Heart left ventricle (tissue), 16 donors: ENCODE data around the gene CACTIN. TPM values are rescaled to one million over a fixed set of nuclear protein-coding genes. Genes with fewer than 3 reads are reported as not detected.
A peak's percentile ranks its signal among the peaks of the same experiment; 100 is the strongest.

Experiments
- ATAC-seq, 4 donors: fragments of 200-7000 bp; cut with Tn5 transposase; one replicate each; pipeline ENCODE4 v1.9.1; 2020 to 2022; ENCODE audit warnings: moderate library complexity in 4 of 4, mild to moderate bottlenecking in 3 of 4, moderate number of reproducible peaks in 1 of 4
- DNase-seq, 5 donors: peaks; one replicate each; pipeline ENCODE4 v3.0.0-alpha.2; 2020
- H3K27ac ChIP-seq, 12 donors: fragments of 200-600 bp; sonication (generic) in 4 of 12; one replicate each; pipeline versions ENCODE4 v1.5.0 to v1.8.0; 2016 to 2022; ENCODE audit warnings: mild to moderate bottlenecking in 2 of 12
- H3K27me3 ChIP-seq, 9 donors: fragments of 200-600 bp; sonication (generic) in 2 of 9; one replicate each; pipeline versions ENCODE4 v1.5.1 to v1.8.0; 2016 to 2022; ENCODE audit warnings: mild to moderate bottlenecking in 3 of 9
- H3K36me3 ChIP-seq, 9 donors: fragments of 200-600 bp; sonication (generic) in 2 of 9; one replicate each; pipeline versions ENCODE4 v1.5.0 to v1.8.0; 2018 to 2022; ENCODE audit warnings: mild to moderate bottlenecking in 2 of 9
- H3K4me1 ChIP-seq, 12 donors: fragments of 200-600 bp; sonication (generic) in 4 of 12; one replicate each; pipeline versions ENCODE4 v1.5.0 to v1.8.0; 2016 to 2022; ENCODE audit warnings: mild to moderate bottlenecking in 3 of 12
- H3K4me3 ChIP-seq, 12 donors: fragments of 200-600 bp; sonication (generic) in 4 of 12; one replicate each; pipeline versions ENCODE4 v1.5.0 to v1.8.0; 2017 to 2022; ENCODE audit warnings: mild to moderate bottlenecking in 9 of 12, moderate library complexity in 4 of 12
- H3K9me3 ChIP-seq, 12 donors: fragments of 200-600 bp; sonication (generic) in 4 of 12; one replicate each; pipeline versions ENCODE4 v1.5.0 to v1.8.0; 2016 to 2022; ENCODE audit warnings: mild to moderate bottlenecking in 1 of 12
- POLR2A ChIP-seq, 2 donors: fragments of 450-650 bp; IDR thresholded peaks; one replicate each; pipeline ENCODE4 v1.6.1; 2017; ENCODE audit warnings: antibody characterized with exemption in 2 of 2, mild to moderate bottlenecking in 2 of 2, moderate library complexity in 2 of 2
- WGBS, 4 donors: extraction: QIAGEN DNeasy Blood & Tissue Kit in 2 of 4; methylation state at CpG; one replicate each; pipeline versions ENCODE4 v1.1.5 to v1.1.7; 2013 to 2018; 5-methylcytosine and 5-hydroxymethylcytosine counted together
- intact Hi-C, 10 donors: fragments of 100-400 bp; cut with DNase I; formaldehyde crosslinking; loops; one replicate each; pipeline versions ENCODE4 v1.11.1 to v1.14.2; 2022
- polyA plus RNA-seq, 2 donors: library from polyadenylated mRNA; stranded (reverse); fragments of 200-250 nt; gene quantifications; one replicate each; pipeline ENCODE4 v1.2.3, GENCODE V29; 2013
- total RNA-seq, 9 donors: library from RNA; depleted of rRNA in 2 of 9; stranded (reverse); fragments of >200 nt in 2 of 9; fragmentation: NEBNext Ultra II Directional in 3 of 9; extraction: Animal tissue kit (Norgen Biotek cat#: 25700) in 3 of 9; gene quantifications; one replicate each; pipeline versions ENCODE4 v1.1.0 to v1.2.4, GENCODE V29; 2016 to 2023
- TF ChIP-seq, protein P1 (sequence below), 12 donors: fragments of 200-600 bp; sonication (generic) in 4 of 12; IDR thresholded peaks; one replicate each; pipeline versions ENCODE4 v1.5.0 to v1.8.0; 2018 to 2022; ENCODE audit warnings: antibody characterized with exemption in 12 of 12, mild to moderate bottlenecking in 5 of 12
- donor health status: ischemic (EF 13 %, LVEDD 7.1; RV severe dilation, severe dysfunction).
- donor health status: healthy with polysubstance abuse.
- donor health status: DM: no; HTN: yes; CAD: no.
- donor health status: DM: no; HTN: no; CAD: no.
- donor health status: ischemic (EF 25% LVEDD 6.9; RV normal size, moderate dysfunction).
- donor health status: ischemic (EF 25% LVEDD 5.7; RV mildly dilated, moderate dysfunction).
- donor health status: healthy.
- donor health status: DM: yes; HTN: yes; CAD: no.
- donor health status: ischemic (EF 35%, LVEDD 5.7; RV mildly dilated, moderate dysfunction).
- donor health status: nonischemic (EF 11% LVEDD 7.7; RV severe dilation, severe dysfunction).
- donor health status: DM: yes; HTN: yes; CAD: no.
- donor health status: PGD.
- donor health status: ischemic (EF 29% LVEDD 5.4; RV normal size, mild dysfunction).
- donor health status: nonischemic (EF 23%, LVEDD 6.1; RV moderate dilation, normal function).

The CACTIN gene
- total and polyA plus RNA-seq, 11 donors = 9.8 to 23.4 (median 14.1) TPM

- ATAC-seq (no peak), DNase-seq (no peak)
- Histone ChIP-seq H3K36me3 (peaks cover 0 to 85% (median 62%) of the 10 kb centered on the region in 9 donors), H3K27me3 (no peaks in the 10 kb centered on the region), H3K27ac (no peak overlapping the region), H3K4me1 (peaks cover 0 to 10% (median 0%) of the 10 kb centered on the region in 12 donors), H3K9me3 (no peaks in the 10 kb centered on the region), H3K4me3 (no peak overlapping the region)
- TF ChIP-seq, protein P1, sequence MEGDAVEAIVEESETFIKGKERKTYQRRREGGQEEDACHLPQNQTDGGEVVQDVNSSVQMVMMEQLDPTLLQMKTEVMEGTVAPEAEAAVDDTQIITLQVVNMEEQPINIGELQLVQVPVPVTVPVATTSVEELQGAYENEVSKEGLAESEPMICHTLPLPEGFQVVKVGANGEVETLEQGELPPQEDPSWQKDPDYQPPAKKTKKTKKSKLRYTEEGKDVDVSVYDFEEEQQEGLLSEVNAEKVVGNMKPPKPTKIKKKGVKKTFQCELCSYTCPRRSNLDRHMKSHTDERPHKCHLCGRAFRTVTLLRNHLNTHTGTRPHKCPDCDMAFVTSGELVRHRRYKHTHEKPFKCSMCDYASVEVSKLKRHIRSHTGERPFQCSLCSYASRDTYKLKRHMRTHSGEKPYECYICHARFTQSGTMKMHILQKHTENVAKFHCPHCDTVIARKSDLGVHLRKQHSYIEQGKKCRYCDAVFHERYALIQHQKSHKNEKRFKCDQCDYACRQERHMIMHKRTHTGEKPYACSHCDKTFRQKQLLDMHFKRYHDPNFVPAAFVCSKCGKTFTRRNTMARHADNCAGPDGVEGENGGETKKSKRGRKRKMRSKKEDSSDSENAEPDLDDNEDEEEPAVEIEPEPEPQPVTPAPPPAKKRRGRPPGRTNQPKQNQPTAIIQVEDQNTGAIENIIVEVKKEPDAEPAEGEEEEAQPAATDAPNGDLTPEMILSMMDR (IDR thresholded peaks at IDR 0.05) = no peak
- no peak for TF ChIP-seq POLR2A (IDR thresholded peaks at IDR 0.05)
- intact Hi-C loops = no loop called here
- 89 to 94% (median 90%) methylated on average over 19 to 23 of the region's 23 CpGs for WGBS, 4 donors
These were observed 19.9 kb upstream of the CACTIN start for GRCh38 chr19:3646336-3647092.

- no peak for ATAC-seq
- Histone ChIP-seq H3K27me3 (no peaks in the 10 kb centered on the region), H3K9me3 (no peaks in the 10 kb centered on the region), H3K27ac (no peak overlapping the region), H3K4me1 (peaks cover 0 to 10% (median 0%) of the 10 kb centered on the region in 12 donors), H3K36me3 (peaks cover 0 to 85% (median 62%) of the 10 kb centered on the region in 9 donors), H3K4me3 (no peak overlapping the region)
- intact Hi-C loops = no loop called here
- no peak for DNase-seq
- WGBS, 4 donors = 91 to 98% (median 93%) methylated on average over 15 to 21 of the region's 21 CpGs
- TF ChIP-seq, protein P1 (IDR thresholded peaks at IDR 0.05) = no peak
- TF ChIP-seq POLR2A (IDR thresholded peaks at IDR 0.05) = no peak
These were observed 19.1 kb upstream of the CACTIN start for GRCh38 chr19:3645726-3646125.

DNA sequence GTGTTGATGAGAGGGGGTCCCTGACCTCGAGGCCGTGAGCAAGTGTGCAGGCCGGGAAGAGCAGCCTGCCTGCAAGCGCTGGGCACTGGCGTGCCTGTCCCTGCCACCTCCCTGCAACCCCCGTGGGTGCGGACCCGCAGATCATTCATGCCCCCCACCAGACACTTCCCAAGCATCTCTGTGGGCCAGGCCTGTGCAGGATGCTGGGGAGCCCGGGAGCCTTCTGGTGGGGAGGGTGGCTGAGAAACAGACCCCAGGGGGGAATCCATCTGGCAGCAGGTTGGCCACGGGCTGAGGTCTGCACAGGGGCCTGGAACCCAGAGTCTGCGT, 18.4 kb upstream of the CACTIN start:
- no peak for DNase-seq
- peaks cover 0 to 10% (median 0%) of the 10 kb centered on the region in 12 donors for H3K4me1 ChIP-seq
- WGBS, 4 donors = 64 to 78% (median 72%) methylated on average over 9 to 11 of the region's 11 CpGs
- intact Hi-C loops = no loop called here
- no peak overlapping the region for H3K27ac ChIP-seq
- H3K9me3 ChIP-seq = no peaks in the 10 kb centered on the region
- no peak for TF ChIP-seq POLR2A (IDR thresholded peaks at IDR 0.05)
- TF ChIP-seq, protein P1 (IDR thresholded peaks at IDR 0.05) = no peak
- no peak overlapping the region for H3K4me3 ChIP-seq
- ATAC-seq = no peak
- no peaks in the 10 kb centered on the region for H3K27me3 ChIP-seq
- H3K36me3 ChIP-seq = peaks cover 0 to 85% (median 64%) of the 10 kb centered on the region in 9 donors

DNA sequence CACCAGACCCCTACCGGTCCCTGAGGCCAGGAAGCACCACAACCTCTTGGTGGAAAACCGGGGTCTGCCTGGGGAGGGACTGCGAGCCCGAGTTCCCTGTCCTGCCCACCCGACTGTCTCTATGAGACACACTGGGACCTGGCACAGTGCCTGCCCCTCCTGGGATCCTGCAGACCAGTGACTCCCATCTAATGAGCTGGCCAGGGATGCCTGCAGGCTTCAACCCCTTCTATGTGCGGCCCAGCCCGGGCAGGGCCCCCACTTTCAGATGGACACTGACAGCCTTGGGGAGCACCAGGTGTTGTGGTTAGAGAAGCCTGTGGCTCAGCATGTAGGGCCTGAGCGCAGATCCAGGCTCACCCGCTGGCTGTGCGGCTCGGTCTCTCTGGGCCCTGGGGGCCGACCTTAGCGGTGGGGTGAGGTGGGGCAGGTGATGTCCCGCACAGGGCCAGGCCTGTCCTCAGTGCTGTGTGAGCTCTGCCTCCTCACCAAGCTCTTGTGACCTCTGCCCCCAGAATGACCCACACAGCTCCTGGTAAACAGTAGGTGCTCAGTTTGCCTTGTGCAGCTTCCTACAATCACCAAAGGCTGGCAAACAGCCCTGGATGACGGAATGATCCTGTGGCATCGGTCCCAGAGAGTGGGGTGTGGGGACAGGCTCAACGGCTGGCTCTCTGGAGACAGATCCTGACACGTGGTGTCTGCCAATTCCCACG, 17.9 kb upstream of the CACTIN start:
- Histone ChIP-seq H3K4me1 (peaks cover 0 to 10% (median 0%) of the 10 kb centered on the region in 12 donors), H3K27ac (no peak overlapping the region), H3K36me3 (peaks cover 2 to 87% (median 66%) of the 10 kb centered on the region in 9 donors), H3K27me3 (no peaks in the 10 kb centered on the region), H3K4me3 (no peak overlapping the region), H3K9me3 (no peaks in the 10 kb centered on the region)
- no peak for DNase-seq
- intact Hi-C loops = no loop called here
- TF ChIP-seq POLR2A (IDR thresholded peaks at IDR 0.05) = no peak
- TF ChIP-seq, protein P1 (IDR thresholded peaks at IDR 0.05) = no peak
- 66 to 82% (median 71%) methylated on average over 3 to 19 of the region's 19 CpGs for WGBS, 4 donors
- ATAC-seq = peak in 3 of 4 donors; percentile 9 to 44 (median 41)
